Esophagus squamous epithelium (tissue), 4 donors: ENCODE results near the gene AEN.

Experiments used
- CTCF ChIP-seq, 6 experiments: fragments of 450-650 bp in 4 of 6; fragments of 200-600 bp in 2 of 6; sonication (generic) in 2 of 6; IDR thresholded peaks; one replicate each; pipeline ENCODE4 v1.5.1; 2016 to 2019; ENCODE audit warnings: antibody characterized with exemption in 6 of 6, mild to moderate bottlenecking in 4 of 6, moderate library complexity in 4 of 6
- POLR2A ChIP-seq, 4 donors: fragments of 450-650 bp; IDR thresholded peaks; one replicate each; pipeline ENCODE4 v1.6.1; 2017; ENCODE audit warnings: antibody characterized with exemption in 4 of 4, mild to moderate bottlenecking in 4 of 4, moderate library complexity in 3 of 4

- no peak for TF ChIP-seq CTCF (IDR thresholded peaks at IDR 0.05)
- no peak for TF ChIP-seq POLR2A (IDR thresholded peaks at IDR 0.05)
These were observed 5.0 kb downstream of the AEN start for GRCh38 chr15:88625943-88626741.
